Hepatocyte (in vitro differentiated cells): ENCODE measurements around the gene KAT2A.

Experiments used
- EZH2phosphoT487 ChIP-seq: fragments of 200-600 bp; sonication (generic); IDR thresholded peaks from one replicate; pipeline ENCODE4 v1.6.1; 2018; ENCODE audit warnings: antibody characterized with exemption, mild to moderate bottlenecking, low read depth, moderate library complexity; ENCODE audit not compliant: unreplicated experiment, severe bottlenecking
- TF ChIP-seq, protein P1 (sequence below): fragments of 200-600 bp; sonication (generic); IDR thresholded peaks from 2 replicates; pipeline ENCODE4 v1.5.1; 2016; ENCODE audit warnings: antibody characterized with exemption, mild to moderate bottlenecking; ENCODE audit not compliant: poor library complexity

DNA sequence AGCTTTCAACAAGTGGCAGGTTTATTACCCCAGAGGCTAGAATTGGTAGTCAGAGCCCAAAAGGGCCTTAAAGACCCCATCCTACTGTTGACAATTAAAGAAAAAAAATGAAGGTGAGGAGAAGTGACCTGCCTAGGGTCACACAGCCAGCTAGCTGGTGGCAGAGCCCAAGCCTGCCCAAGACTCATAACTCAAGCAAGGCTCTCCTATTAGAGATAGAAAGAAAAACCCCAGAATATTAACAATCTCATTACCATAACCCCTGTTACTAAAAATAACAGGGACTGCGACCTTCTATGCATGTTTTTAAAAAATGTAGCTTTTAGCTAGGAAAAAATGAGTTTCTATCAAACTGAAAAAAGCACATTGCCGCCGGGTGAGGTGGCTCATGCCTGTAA is 15.5 kb upstream of the KAT2A start:
- TF ChIP-seq, protein P1, sequence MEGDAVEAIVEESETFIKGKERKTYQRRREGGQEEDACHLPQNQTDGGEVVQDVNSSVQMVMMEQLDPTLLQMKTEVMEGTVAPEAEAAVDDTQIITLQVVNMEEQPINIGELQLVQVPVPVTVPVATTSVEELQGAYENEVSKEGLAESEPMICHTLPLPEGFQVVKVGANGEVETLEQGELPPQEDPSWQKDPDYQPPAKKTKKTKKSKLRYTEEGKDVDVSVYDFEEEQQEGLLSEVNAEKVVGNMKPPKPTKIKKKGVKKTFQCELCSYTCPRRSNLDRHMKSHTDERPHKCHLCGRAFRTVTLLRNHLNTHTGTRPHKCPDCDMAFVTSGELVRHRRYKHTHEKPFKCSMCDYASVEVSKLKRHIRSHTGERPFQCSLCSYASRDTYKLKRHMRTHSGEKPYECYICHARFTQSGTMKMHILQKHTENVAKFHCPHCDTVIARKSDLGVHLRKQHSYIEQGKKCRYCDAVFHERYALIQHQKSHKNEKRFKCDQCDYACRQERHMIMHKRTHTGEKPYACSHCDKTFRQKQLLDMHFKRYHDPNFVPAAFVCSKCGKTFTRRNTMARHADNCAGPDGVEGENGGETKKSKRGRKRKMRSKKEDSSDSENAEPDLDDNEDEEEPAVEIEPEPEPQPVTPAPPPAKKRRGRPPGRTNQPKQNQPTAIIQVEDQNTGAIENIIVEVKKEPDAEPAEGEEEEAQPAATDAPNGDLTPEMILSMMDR: no peak
- TF ChIP-seq EZH2phosphoT487: no peak
